Gastroesophageal sphincter (tissue), 3 donors: ENCODE measurements around the gene CHRM2.

Source experiments
- CTCF ChIP-seq, 4 experiments: fragments of 200-600 bp in 2 of 4; fragments of 450-650 bp in 2 of 4; sonication (generic) in 1 of 4; IDR thresholded peaks; one replicate each; pipeline ENCODE4 v1.5.1; 2017 to 2019; ENCODE audit warnings: antibody characterized with exemption in 4 of 4, mild to moderate bottlenecking in 2 of 4, moderate library complexity in 2 of 4
- POLR2A ChIP-seq, 2 donors: fragments of 450-650 bp; IDR thresholded peaks; one replicate each; pipeline ENCODE4 v1.6.1; 2017; ENCODE audit warnings: antibody characterized with exemption in 2 of 2, mild to moderate bottlenecking in 2 of 2, moderate library complexity in 1 of 2
- POLR2AphosphoS5 ChIP-seq: sonication (generic); formaldehyde crosslinking; IDR thresholded peaks from one replicate; pipeline ENCODE4 v1.6.1; 2017; ENCODE audit warnings: antibody characterized with exemption

GRCh38 chr7:136958016-136958415 is 89.6 kb downstream of the CHRM2 start:
- TF ChIP-seq CTCF (IDR thresholded peaks at IDR 0.05) (no peak), POLR2A (IDR thresholded peaks at IDR 0.05) (no peak), POLR2AphosphoS5 (no peak)
